ENCODE results near the gene DDX24.

GRCh38 chr14:94113490-94113889 is 32.5 kb upstream of the DDX24 start:
- TF ChIP-seq, protein P1, sequence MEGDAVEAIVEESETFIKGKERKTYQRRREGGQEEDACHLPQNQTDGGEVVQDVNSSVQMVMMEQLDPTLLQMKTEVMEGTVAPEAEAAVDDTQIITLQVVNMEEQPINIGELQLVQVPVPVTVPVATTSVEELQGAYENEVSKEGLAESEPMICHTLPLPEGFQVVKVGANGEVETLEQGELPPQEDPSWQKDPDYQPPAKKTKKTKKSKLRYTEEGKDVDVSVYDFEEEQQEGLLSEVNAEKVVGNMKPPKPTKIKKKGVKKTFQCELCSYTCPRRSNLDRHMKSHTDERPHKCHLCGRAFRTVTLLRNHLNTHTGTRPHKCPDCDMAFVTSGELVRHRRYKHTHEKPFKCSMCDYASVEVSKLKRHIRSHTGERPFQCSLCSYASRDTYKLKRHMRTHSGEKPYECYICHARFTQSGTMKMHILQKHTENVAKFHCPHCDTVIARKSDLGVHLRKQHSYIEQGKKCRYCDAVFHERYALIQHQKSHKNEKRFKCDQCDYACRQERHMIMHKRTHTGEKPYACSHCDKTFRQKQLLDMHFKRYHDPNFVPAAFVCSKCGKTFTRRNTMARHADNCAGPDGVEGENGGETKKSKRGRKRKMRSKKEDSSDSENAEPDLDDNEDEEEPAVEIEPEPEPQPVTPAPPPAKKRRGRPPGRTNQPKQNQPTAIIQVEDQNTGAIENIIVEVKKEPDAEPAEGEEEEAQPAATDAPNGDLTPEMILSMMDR (IDR thresholded peaks at IDR 0.05; ENCODE audit: insufficient read depth, low read depth, low read length): no peak
- TF ChIP-seq EZH2 (IDR thresholded peaks at IDR 0.05; ENCODE audit: insufficient read depth, low read length): no peak
